CD4-positive, CD25-positive, alpha-beta regulatory T cell (primary cell): ENCODE measurements around the gene NBPF14. TPM values are rescaled to one million over a fixed set of nuclear protein-coding genes. Genes with fewer than 3 reads are reported as not detected.
"Not testable (repeated sequence)": the region's sequence is repeated elsewhere in the genome, so short reads cannot be mapped to it uniquely, and the experiment has no call there.

Experiments used
- ATAC-seq, 2 donors: fragments of 150-1000 bp; cut with Tn5 transposase; one replicate each; pipeline ENCODE4 v1.10.0; 2021; ENCODE audit warnings: low read depth in 2 of 2, moderate number of reproducible peaks in 2 of 2, moderate library complexity in 1 of 2
- DNase-seq, 3 donors: peaks; one replicate each; pipeline versions ENCODE4 v3.0.0 to v3.0.0-alpha.2; 2012 to 2022; ENCODE audit warnings: mixed read lengths in 1 of 3
- H3K27ac ChIP-seq: one replicate; pipeline ENCODE4 v1.7.0; 2013; ENCODE audit warnings: mild to moderate bottlenecking, low read length; ENCODE audit not compliant: insufficient read depth, poor library complexity, severe bottlenecking
- H3K27me3 ChIP-seq: one replicate; pipeline ENCODE4 v1.7.0; 2013; ENCODE audit warnings: low read length; ENCODE audit not compliant: control insufficient read depth, insufficient read depth
- H3K36me3 ChIP-seq: one replicate; pipeline ENCODE4 v1.7.0; 2013; ENCODE audit warnings: mild to moderate bottlenecking, low read length, moderate library complexity; ENCODE audit not compliant: control insufficient read depth, insufficient read depth
- H3K4me1 ChIP-seq: 2 replicates; pipeline ENCODE4 v1.7.0; 2013; ENCODE audit warnings: mild to moderate bottlenecking, low read length; ENCODE audit not compliant: insufficient read depth, control insufficient read depth, poor library complexity, severe bottlenecking
- H3K4me3 ChIP-seq: one replicate; pipeline ENCODE4 v1.7.0; 2013; ENCODE audit warnings: low read depth, mild to moderate bottlenecking, low read length, moderate library complexity
- H3K9me3 ChIP-seq, 2 experiments: 1 replicate in 1 of 2; 2 replicates in 1 of 2; pipeline ENCODE4 v1.7.0; 2013; ENCODE audit warnings: low read length in 2 of 2, mild to moderate bottlenecking in 1 of 2, moderate library complexity in 1 of 2; ENCODE audit not compliant: control insufficient read depth in 2 of 2
- H3K27ac Mint-ChIP-seq, 3 donors: one replicate each; pipeline ENCODE4 v1.8.0; 2020 to 2022; ENCODE audit warnings: mild to moderate bottlenecking in 3 of 3, mixed read lengths in 3 of 3, moderate library complexity in 2 of 3
- H3K27me3 Mint-ChIP-seq: one replicate; pipeline ENCODE4 v1.8.0; 2022; ENCODE audit warnings: mild to moderate bottlenecking, mixed read lengths
- H3K36me3 Mint-ChIP-seq: one replicate; pipeline ENCODE4 v1.8.0; 2020; ENCODE audit warnings: mixed read lengths
- H3K4me1 Mint-ChIP-seq, 4 donors: one replicate each; pipeline ENCODE4 v1.8.0; 2020 to 2022; ENCODE audit warnings: mixed read lengths in 4 of 4, mild to moderate bottlenecking in 1 of 4
- H3K4me3 Mint-ChIP-seq, 4 donors: one replicate each; pipeline ENCODE4 v1.8.0; 2020 to 2022; ENCODE audit warnings: mild to moderate bottlenecking in 4 of 4, mixed read lengths in 4 of 4, moderate library complexity in 3 of 4
- H3K9me3 Mint-ChIP-seq, 7 donors: one replicate each; pipeline ENCODE4 v1.8.0; 2020 to 2022; ENCODE audit warnings: mixed read lengths in 7 of 7, mild to moderate bottlenecking in 3 of 7, moderate library complexity in 2 of 7
- polyA plus RNA-seq, 4 donors: library from polyadenylated mRNA; unstranded; fragments of 300-500 nt; fragmentation: Illumina TruSeq; gene quantifications; one replicate each; pipeline ENCODE4 v1.2.3, GENCODE V29; 2021
- total RNA-seq: library from RNA; stranded (reverse); gene quantifications from one replicate; pipeline ENCODE4 v1.2.3, GENCODE V29; 2022

The NBPF14 gene
- total and polyA plus RNA-seq, 5 donors from 2014 or later, result 4.3 to 30.6 (median 11.2) TPM

- H3K27ac ChIP-seq, H3K27ac Mint-ChIP-seq, H3K4me1 ChIP-seq, H3K27me3 Mint-ChIP-seq, H3K9me3 ChIP-seq, H3K27me3 ChIP-seq, H3K4me1 Mint-ChIP-seq, H3K9me3 Mint-ChIP-seq, H3K36me3 Mint-ChIP-seq, DNase-seq, H3K4me3 Mint-ChIP-seq, H3K4me3 ChIP-seq, H3K36me3 ChIP-seq, ATAC-seq: not testable (repeated sequence)
Observed at GRCh38 chr1:148493933-148494332, 101.9 kb downstream of the NBPF14 start.

- H3K9me3 Mint-ChIP-seq, H3K36me3 ChIP-seq, H3K4me3 ChIP-seq, ATAC-seq, H3K4me1 ChIP-seq, H3K27me3 Mint-ChIP-seq, H3K36me3 Mint-ChIP-seq, DNase-seq, H3K9me3 ChIP-seq, H3K4me3 Mint-ChIP-seq, H3K4me1 Mint-ChIP-seq, H3K27me3 ChIP-seq, H3K27ac ChIP-seq: not testable (repeated sequence)
- H3K27ac Mint-ChIP-seq, result peak within 1 kb of the TSS in 1 of 3 donors; percentile 49
Observed at GRCh38 chr1:148483029-148483428, 112.8 kb downstream of the NBPF14 start, which contains the start of gene PPIAL4G. Gene PPIAL4G (minus strand): TSS chr1:148483302. CDS start chr1:148483252, 50 bp downstream.

Other genes starting within 250 kb of the NBPF14 start
- gene PPIAL4G, start 112.7 kb downstream of the NBPF14 start, total RNA-seq, result 0.20 TPM
- gene PPIAL4G, start 112.7 kb downstream of the NBPF14 start, polyA plus RNA-seq, result not detected
- not detected for gene NUDT4B, start 152.8 kb upstream of the NBPF14 start, total RNA-seq
- 1 to 10 TPM; 2.5 to 9.1 (median 4.6) TPM for gene NUDT4B, start 152.8 kb upstream of the NBPF14 start, polyA plus RNA-seq
- 50.8 TPM for gene PDE4DIP, start 248.4 kb upstream of the NBPF14 start, total RNA-seq
- 10 to 100 TPM; 22.3 to 36.1 (median 33.4) TPM for gene PDE4DIP, start 248.4 kb upstream of the NBPF14 start, polyA plus RNA-seq